T-cell (primary cell): ENCODE data around the gene PLEKHH1. TPM values are rescaled to one million over a fixed set of nuclear protein-coding genes. Genes with fewer than 3 reads are reported as not detected.
"Not testable (repeated sequence)": the region's sequence is repeated elsewhere in the genome, so short reads cannot be mapped to it uniquely, and the experiment has no call there.

Experiments
- ATAC-seq, 4 experiments: fragments of 200-7000 bp in 3 of 4; fragments of 150-1000 bp in 1 of 4; cut with Tn5 transposase; replicated peaks in 1 of 4; 1 replicate in 3 of 4; 2 replicates in 1 of 4; pipeline ENCODE4 v1.10.0; 2021; ENCODE audit warnings: moderate library complexity in 3 of 4, mild to moderate bottlenecking in 2 of 4, moderate number of reproducible peaks in 1 of 4
- CTCF ChIA-PET, 2 donors: fragments of 300-600 bp; sonication (Branson Sonifier 250); formaldehyde crosslinking; loops; one replicate each; lab custom pipeline; 2022; ENCODE audit warnings: antibody characterized with exemption in 2 of 2; lab: Charles Lee
- POLR2A ChIA-PET, 2 donors: fragments of 300-600 bp; sonication (Branson Sonifier 250); formaldehyde crosslinking; loops; one replicate each; lab custom pipeline; 2022; ENCODE audit warnings: antibody characterized with exemption in 2 of 2; lab: Charles Lee
- DNase-seq, 35 experiments: peaks; one replicate each; pipeline versions ENCODE4 v3.0.0 to v3.0.0-alpha.2; 2013 to 2023
- H3K27ac ChIP-seq: one replicate; pipeline ENCODE4 v1.5.1; 2013; ENCODE audit warnings: low read length
- H3K27me3 ChIP-seq, 2 experiments: replicated peaks in 1 of 2; 1 replicate in 1 of 2; 2 replicates in 1 of 2; pipeline versions ENCODE4 v1.6.1 to v1.7.0; 2013; ENCODE audit warnings: low read length in 1 of 2, mixed read lengths in 1 of 2; ENCODE audit not compliant: control insufficient read depth in 2 of 2, insufficient read depth in 2 of 2; ENCODE audit errors: extremely low read depth in 1 of 2
- H3K36me3 ChIP-seq, 2 donors: 1 replicate in 1 of 2; 2 replicates in 1 of 2; pipeline versions ENCODE4 v1.6.1 to v1.7.0; 2013; ENCODE audit warnings: low read length in 1 of 2; ENCODE audit not compliant: control insufficient read depth in 2 of 2, insufficient read depth in 1 of 2; ENCODE audit errors: extremely low read depth in 1 of 2
- H3K4me1 ChIP-seq, 2 experiments: 1 replicate in 1 of 2; 2 replicates in 1 of 2; pipeline versions ENCODE4 v1.6.1 to v1.7.0; 2013; ENCODE audit warnings: low read length in 2 of 2, mixed read lengths in 1 of 2; ENCODE audit not compliant: insufficient read depth in 2 of 2, control insufficient read depth in 1 of 2; ENCODE audit errors: extremely low read depth in 1 of 2
- H3K4me3 ChIP-seq, 2 donors: 1 replicate in 1 of 2; 2 replicates in 1 of 2; pipeline versions ENCODE4 v1.5.1 to v1.7.0; 2013; ENCODE audit warnings: mild to moderate bottlenecking in 2 of 2, low read length in 1 of 2, moderate library complexity in 1 of 2; ENCODE audit not compliant: control insufficient read depth in 1 of 2; ENCODE audit errors: extremely low read depth in 1 of 2
- H3K9me3 ChIP-seq: 2 replicates; pipeline ENCODE4 v1.7.0; 2013
- H3K27ac Mint-ChIP-seq, 2 donors: one replicate each; pipeline ENCODE4 v1.8.0; 2020 to 2021; ENCODE audit warnings: mild to moderate bottlenecking in 2 of 2, mixed read lengths in 2 of 2
- H3K27me3 Mint-ChIP-seq, 2 donors: one replicate each; pipeline ENCODE4 v1.8.0; 2021 to 2022; ENCODE audit warnings: mixed read lengths in 2 of 2
- H3K36me3 Mint-ChIP-seq: one replicate; pipeline ENCODE4 v1.8.0; 2021; ENCODE audit warnings: mixed read lengths
- H3K4me1 Mint-ChIP-seq, 3 donors: one replicate each; pipeline ENCODE4 v1.8.0; 2020 to 2022; ENCODE audit warnings: mixed read lengths in 3 of 3, mild to moderate bottlenecking in 1 of 3
- H3K4me3 Mint-ChIP-seq, 3 donors: one replicate each; pipeline ENCODE4 v1.8.0; 2020 to 2022; ENCODE audit warnings: mild to moderate bottlenecking in 3 of 3, mixed read lengths in 3 of 3, moderate library complexity in 3 of 3
- H3K9me3 Mint-ChIP-seq, 3 donors: one replicate each; pipeline ENCODE4 v1.8.0; 2020 to 2022; ENCODE audit warnings: mixed read lengths in 3 of 3
- WGBS: methylation state at CpG from one replicate; pipeline ENCODE4 v1.1.5; 2013; ENCODE audit warnings: missing lambda C conversion rate; ENCODE audit not compliant: insufficient coverage; 5-methylcytosine and 5-hydroxymethylcytosine counted together
- total RNA-seq, 35 experiments: library from RNA in 6 of 35; stranded (reverse) in 6 of 35; fragments of 120-200 nt in 1 of 35; gene quantifications; one replicate each; pipeline versions ENCODE4 v1.2.1 to v1.2.4 and lab custom pipeline; 2013 to 2026

The PLEKHH1 gene
- total RNA-seq, 5 donors from 2014 or later (not counting 1 experiment from before 2014, with no cell fraction given): 0.20 to 1.0 (median 0.58) TPM

DNA sequence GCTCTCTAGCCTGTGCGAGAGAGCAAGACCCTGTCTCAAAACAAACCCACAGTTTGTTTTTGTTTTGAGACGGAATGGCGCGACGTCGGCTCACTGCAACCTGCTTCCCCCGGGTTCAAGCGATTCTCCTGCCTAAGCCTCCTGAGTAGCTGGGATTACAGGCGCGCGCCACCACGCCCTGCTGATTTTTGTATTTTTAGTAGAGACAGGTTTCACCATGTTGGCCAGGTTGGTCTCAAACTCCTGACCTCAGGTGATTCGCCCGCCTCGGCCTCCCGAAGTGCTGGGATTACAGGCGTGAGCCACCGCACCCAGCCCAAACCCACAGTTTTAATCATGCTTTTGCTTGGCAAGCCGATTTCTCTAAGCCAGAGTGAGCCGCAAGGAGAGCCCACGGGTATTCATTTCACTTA lies 67.5 kb downstream of the PLEKHH1 start:
- not testable (repeated sequence) for H3K36me3 Mint-ChIP-seq, H3K9me3 Mint-ChIP-seq, H3K9me3 ChIP-seq, H3K27me3 Mint-ChIP-seq, H3K27me3 ChIP-seq, ATAC-seq, DNase-seq, H3K36me3 ChIP-seq
- H3K4me1 ChIP-seq: peaks cover 11 to 14% of the 10 kb centered on the region in 2 experiments
- H3K4me3 Mint-ChIP-seq: peak overlapping the region; percentile 87 to 98 (median 98)
- H3K27ac ChIP-seq: peak overlapping the region; percentile 87
- peaks cover 33 to 48% (median 44%) of the 10 kb centered on the region in 3 donors for H3K4me1 Mint-ChIP-seq
- POLR2A ChIA-PET: interaction anchor here (0.5 to 1.8 kb wide), 11 partner anchors 19 to 1810 kb away, joined by 3 to 9 read pairs (median 4); partner anchors contain the start of gene ARG2 (in 1 of the 2)
- H3K4me3 ChIP-seq: peak overlapping the region; percentile 29 to 88
- 94% methylated on average over 15 of the region's 21 CpGs for WGBS
- CTCF ChIA-PET: interaction anchor here (0.5 to 3.2 kb wide), 17 partner anchors 9 to 241 kb away, joined by 3 to 27 read pairs (median 5); partner anchors contain the start of genes ARG2 (in 1 of the 2), ATP6V1D (in 1 of the 2), RDH11 (in 1 of the 2) and RDH12 (in 1 of the 2)
- H3K27ac Mint-ChIP-seq: peak overlapping the region; percentile 80 to 95

DNA sequence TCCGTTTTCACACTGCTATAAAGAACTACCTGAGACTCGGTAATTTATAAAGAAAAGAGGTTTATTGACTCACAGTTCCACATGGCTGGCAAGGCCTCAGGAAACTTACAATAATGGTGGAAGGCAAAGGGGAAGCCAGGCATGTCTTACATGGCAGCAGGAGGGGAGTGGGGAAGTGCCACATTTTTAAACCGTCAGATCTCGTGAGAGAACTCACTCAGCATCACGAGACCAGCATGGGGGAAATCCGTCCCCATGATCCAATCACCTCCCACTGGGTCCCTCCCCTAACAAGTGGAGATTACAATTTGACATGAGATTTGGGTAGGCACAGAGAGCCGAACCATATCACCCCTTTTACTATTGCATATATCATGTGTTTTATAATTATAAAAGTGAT lies 69.0 kb downstream of the PLEKHH1 start:
- Histone ChIP-seq H3K27me3 (no peaks in the 10 kb centered on the region), H3K27ac (no peak overlapping the region), H3K4me1 (peaks cover 11 to 14% of the 10 kb centered on the region in 2 experiments), H3K36me3 (no peaks in the 10 kb centered on the region), H3K9me3 (no peaks in the 10 kb centered on the region), H3K4me3 (no peak overlapping the region)
- no peaks in the 10 kb centered on the region for H3K27me3 Mint-ChIP-seq
- H3K9me3 Mint-ChIP-seq: no peaks in the 10 kb centered on the region
- DNase-seq: no peak
- ChIA-PET POLR2A (no interaction called here), CTCF (interaction anchor here in 1 of 2 donors (1.5 kb wide), 1 partner anchor 16 kb away, joined by 3 read pairs; no protein-coding TSS in a partner anchor)
- WGBS: no CpG with 5 or more reads among the region's 7 CpGs
- H3K27ac Mint-ChIP-seq: no peak overlapping the region
- no peak for ATAC-seq
- H3K36me3 Mint-ChIP-seq: peaks cover 3% of the 10 kb centered on the region
- H3K4me3 Mint-ChIP-seq: peak overlapping the region in 1 of 3 donors; percentile 43
- peaks cover 25 to 37% (median 32%) of the 10 kb centered on the region in 3 donors for H3K4me1 Mint-ChIP-seq

DNA sequence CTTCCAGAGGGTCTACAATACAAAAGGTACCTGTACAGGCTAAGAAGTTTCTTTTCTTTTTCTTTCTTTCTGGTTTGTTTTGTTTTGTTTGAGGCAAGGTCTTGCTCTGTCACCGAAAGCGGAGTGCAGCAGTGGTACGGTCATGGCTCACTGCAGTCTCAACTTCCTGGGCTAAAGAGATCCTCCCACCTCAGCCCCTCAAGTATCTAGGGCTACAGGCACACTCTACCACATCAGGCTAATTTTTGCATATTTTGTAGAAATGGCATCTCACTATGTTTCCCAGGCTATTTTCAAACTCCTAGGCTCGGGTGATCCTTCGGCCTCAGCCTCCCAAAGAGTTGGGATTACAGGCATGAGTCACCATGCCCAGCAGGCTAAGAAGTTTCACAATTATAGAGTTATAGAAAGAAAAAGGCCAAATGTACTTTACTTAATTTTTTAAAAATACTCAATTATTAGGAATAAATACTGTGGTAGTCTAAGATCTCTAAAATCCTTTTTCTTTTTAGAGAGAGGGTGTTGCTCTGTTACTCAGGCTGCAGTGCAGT lies 70.0 kb downstream of the PLEKHH1 start:
- Histone ChIP-seq H3K4me3 (no peak overlapping the region), H3K9me3 (no peaks in the 10 kb centered on the region), H3K4me1 (peaks cover 10 to 14% of the 10 kb centered on the region in 2 experiments), H3K36me3 (no peaks in the 10 kb centered on the region), H3K27me3 (no peaks in the 10 kb centered on the region), H3K27ac (no peak overlapping the region)
- H3K4me3 Mint-ChIP-seq: no peak overlapping the region
- POLR2A ChIA-PET: no interaction called here
- peaks cover 15 to 29% (median 23%) of the 10 kb centered on the region in 3 donors for H3K4me1 Mint-ChIP-seq
- no peaks in the 10 kb centered on the region for H3K27me3 Mint-ChIP-seq
- no peak for DNase-seq
- H3K9me3 Mint-ChIP-seq: no peaks in the 10 kb centered on the region
- H3K27ac Mint-ChIP-seq: no peak overlapping the region
- WGBS: no CpG with 5 or more reads among the region's 5 CpGs
- ATAC-seq: no peak
- peaks cover 3% of the 10 kb centered on the region for H3K36me3 Mint-ChIP-seq
- CTCF ChIA-PET: interaction anchor here in 1 of 2 donors (1.5 kb wide), 1 partner anchor 15 kb away, joined by 3 read pairs; no protein-coding TSS in a partner anchor

DNA sequence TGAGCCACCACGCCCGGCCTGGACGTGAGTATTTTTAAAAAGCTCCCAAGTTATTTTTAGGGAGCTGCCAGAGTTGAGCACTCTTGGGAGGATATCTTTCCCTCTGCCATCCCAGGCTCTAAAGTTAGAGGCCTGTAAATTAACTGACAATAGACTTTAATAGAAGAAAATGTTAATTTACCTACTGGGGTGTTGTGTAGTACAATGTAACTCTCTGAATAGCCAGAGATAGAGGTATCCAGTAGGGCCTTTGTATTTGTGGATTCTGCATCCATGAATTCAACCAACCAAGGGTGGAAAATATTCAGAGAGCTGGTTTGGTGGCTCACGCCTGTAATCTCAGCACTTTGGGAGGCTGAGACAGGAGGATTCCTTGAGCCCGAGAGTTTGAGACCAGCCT lies 74.6 kb downstream of the PLEKHH1 start:
- Histone ChIP-seq H3K4me1 (no peaks in the 10 kb centered on the region), H3K36me3 (no peaks in the 10 kb centered on the region), H3K27me3 (peaks cover 0 to 8% of the 10 kb centered on the region in 2 experiments), H3K27ac (no peak overlapping the region), H3K9me3 (no peaks in the 10 kb centered on the region), H3K4me3 (no peak overlapping the region)
- no peak for DNase-seq
- Mint-ChIP-seq H3K4me1 (peaks cover 0 to 2% (median 0%) of the 10 kb centered on the region in 3 donors), H3K9me3 (no peaks in the 10 kb centered on the region), H3K27me3 (peaks cover 3 to 10% of the 10 kb centered on the region in 2 donors), H3K27ac (no peak overlapping the region), H3K4me3 (no peak overlapping the region), H3K36me3 (no peaks in the 10 kb centered on the region)
- POLR2A ChIA-PET: no interaction called here
- WGBS: 100% methylated on average over 2 of the region's 5 CpGs
- no peak for ATAC-seq
- CTCF ChIA-PET: no interaction called here

DNA sequence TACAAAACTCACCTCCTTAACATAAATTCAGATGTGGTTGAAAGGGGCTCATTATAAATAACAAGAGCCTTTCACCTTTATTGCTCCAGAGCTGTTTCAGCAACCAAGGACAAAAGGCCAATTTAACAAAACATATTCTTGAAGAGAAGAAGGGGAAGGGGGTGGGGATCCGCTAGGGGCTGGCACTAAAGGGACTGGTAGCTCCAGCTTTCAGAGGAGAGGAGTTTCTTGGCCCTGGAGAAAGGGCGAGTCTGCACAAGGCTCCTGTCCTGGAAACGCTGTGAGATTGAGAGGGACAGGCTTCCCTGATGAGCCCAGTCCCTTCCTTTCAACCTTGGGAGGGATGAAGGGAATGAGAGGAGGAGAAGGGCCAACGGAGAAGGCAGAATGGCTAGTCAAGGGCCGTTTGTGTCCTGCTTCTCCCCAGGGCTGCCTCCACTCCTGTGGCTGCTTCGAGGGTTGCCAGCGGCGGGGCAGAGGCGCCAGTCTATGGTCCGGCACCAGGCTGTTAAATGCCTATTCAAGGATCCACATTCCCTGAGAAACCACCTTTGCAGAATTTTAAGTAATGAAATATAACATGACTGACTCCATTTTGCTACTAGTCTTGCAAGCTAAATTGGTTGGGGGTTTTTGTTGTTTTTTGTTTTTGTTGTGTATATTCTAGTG lies 76.7 kb downstream of the PLEKHH1 start:
- Mint-ChIP-seq H3K4me3 (no peak overlapping the region), H3K9me3 (no peaks in the 10 kb centered on the region), H3K27me3 (peaks cover 3 to 13% of the 10 kb centered on the region in 2 donors), H3K4me1 (no peaks in the 10 kb centered on the region), H3K36me3 (no peaks in the 10 kb centered on the region), H3K27ac (no peak overlapping the region)
- ATAC-seq: no peak
- Histone ChIP-seq H3K4me3 (no peak overlapping the region), H3K27ac (no peak overlapping the region), H3K4me1 (no peaks in the 10 kb centered on the region), H3K36me3 (no peaks in the 10 kb centered on the region), H3K9me3 (no peaks in the 10 kb centered on the region), H3K27me3 (peaks cover 0 to 8% of the 10 kb centered on the region in 2 experiments)
- DNase-seq: no peak
- CTCF ChIA-PET: interaction anchor here in 1 of 2 donors (0.6 kb wide), 1 partner anchor 38 kb away, joined by 3 read pairs; no protein-coding TSS in a partner anchor
- POLR2A ChIA-PET: no interaction called here
- 78% methylated on average over 6 of the region's 10 CpGs for WGBS

DNA sequence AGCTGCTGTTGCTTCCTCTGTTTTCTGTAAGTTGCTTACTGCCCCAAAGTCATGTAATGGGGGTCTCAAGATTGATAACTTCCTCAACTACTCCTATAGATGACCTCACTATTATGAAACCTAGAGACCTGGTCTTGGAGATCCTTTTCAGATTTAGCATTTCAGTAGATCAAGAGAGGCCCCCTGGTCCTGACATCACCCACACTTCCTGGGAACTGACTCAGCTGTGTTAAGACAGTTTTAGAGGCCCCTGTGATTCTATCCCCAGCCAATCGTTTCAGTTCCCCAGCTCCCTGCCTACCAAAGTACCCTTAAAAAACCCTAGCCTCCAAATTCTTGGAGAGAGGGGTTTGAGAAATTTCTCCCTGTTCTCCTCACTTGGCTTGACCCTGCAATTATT lies 77.4 kb downstream of the PLEKHH1 start:
- Histone ChIP-seq H3K4me1 (no peaks in the 10 kb centered on the region), H3K27ac (no peak overlapping the region), H3K27me3 (peaks cover 0 to 8% of the 10 kb centered on the region in 2 experiments), H3K4me3 (no peak overlapping the region), H3K36me3 (no peaks in the 10 kb centered on the region), H3K9me3 (no peaks in the 10 kb centered on the region)
- peaks cover 3 to 13% of the 10 kb centered on the region in 2 donors for H3K27me3 Mint-ChIP-seq
- H3K36me3 Mint-ChIP-seq: no peaks in the 10 kb centered on the region
- H3K4me1 Mint-ChIP-seq: no peaks in the 10 kb centered on the region
- H3K4me3 Mint-ChIP-seq: no peak overlapping the region
- no peak overlapping the region for H3K27ac Mint-ChIP-seq
- ChIA-PET CTCF (interaction anchor here in 1 of 2 donors (1.2 kb wide), 1 partner anchor 9 kb away, joined by 5 read pairs; the partner anchor contains the start of gene ARG2), POLR2A (no interaction called here)
- H3K9me3 Mint-ChIP-seq: no peaks in the 10 kb centered on the region
- DNase-seq (no peak), ATAC-seq (no peak)
- no CpG with 5 or more reads among the region's 1 CpG for WGBS
